ENCODE data around the gene KIAA1614. TPM values are rescaled to one million over a fixed set of nuclear protein-coding genes. Genes with fewer than 3 reads are reported as not detected.

The KIAA1614 gene
- total RNA-seq, 1 donor = 10.6 TPM

DNA sequence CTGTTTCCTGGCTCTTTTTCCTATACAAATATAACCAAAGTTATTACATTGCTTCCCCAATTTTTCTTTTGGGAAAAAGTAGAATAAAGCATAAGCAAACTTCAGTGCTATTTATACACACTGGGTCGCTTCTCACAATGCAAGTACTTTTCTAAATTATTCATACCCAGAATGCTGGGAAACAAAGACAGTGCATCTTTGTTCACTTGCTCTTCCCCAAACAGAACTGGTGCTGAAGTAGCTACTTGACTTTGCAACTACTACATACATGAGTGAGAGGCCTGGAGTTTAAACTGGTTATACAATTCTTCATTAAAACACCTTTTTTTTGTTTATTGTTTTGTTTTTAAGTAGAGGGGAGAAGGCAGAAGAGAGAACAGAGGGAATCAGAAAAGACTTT is 69.7 kb downstream of the KIAA1614 start:
- no peak overlapping the region for H3K4me3 ChIP-seq (ENCODE audit: low read depth, low read length)
- TF ChIP-seq CTCF (IDR thresholded peaks at IDR 0.05; ENCODE audit: insufficient read depth, low read length) = no peak
- DNase-seq (ENCODE audit: low read depth) = no peak

DNA sequence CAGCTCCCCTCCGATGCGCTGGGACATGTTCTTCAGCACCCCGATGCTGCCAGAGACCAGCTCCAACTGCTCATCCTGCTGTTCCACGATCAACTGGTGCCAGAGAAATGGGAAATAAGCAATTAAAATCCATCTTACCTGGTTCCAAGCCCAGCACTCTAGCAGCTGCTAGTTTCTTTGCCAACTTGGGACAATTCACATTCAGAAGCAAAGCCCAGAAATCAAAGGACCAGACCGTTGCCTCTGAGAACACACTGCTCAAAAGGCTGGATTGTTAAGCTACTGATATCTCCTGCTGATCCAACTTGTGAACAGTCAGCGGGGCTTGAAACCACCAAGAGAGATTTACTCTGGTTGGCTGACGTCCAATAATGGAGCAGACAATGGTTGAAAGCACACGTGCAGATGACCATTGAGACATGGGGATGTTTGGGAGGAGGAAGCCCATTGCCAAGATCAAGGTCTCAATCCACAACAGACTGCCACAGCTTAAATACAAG is 75.6 kb downstream of the KIAA1614 start:
- TF ChIP-seq CTCF (IDR thresholded peaks at IDR 0.05; ENCODE audit: insufficient read depth, low read length) = no peak
- DNase-seq (ENCODE audit: low read depth) = peak; percentile 6
- no peak overlapping the region for H3K4me3 ChIP-seq (ENCODE audit: low read depth, low read length)

GRCh38 chr1:180994262-180994661 is 81.6 kb downstream of the KIAA1614 start:
- H3K4me3 ChIP-seq (ENCODE audit: low read depth, low read length) = no peak overlapping the region
- peak; percentile 4 for DNase-seq (ENCODE audit: low read depth)
- no peak for TF ChIP-seq CTCF (IDR thresholded peaks at IDR 0.05; ENCODE audit: insufficient read depth, low read length)

DNA sequence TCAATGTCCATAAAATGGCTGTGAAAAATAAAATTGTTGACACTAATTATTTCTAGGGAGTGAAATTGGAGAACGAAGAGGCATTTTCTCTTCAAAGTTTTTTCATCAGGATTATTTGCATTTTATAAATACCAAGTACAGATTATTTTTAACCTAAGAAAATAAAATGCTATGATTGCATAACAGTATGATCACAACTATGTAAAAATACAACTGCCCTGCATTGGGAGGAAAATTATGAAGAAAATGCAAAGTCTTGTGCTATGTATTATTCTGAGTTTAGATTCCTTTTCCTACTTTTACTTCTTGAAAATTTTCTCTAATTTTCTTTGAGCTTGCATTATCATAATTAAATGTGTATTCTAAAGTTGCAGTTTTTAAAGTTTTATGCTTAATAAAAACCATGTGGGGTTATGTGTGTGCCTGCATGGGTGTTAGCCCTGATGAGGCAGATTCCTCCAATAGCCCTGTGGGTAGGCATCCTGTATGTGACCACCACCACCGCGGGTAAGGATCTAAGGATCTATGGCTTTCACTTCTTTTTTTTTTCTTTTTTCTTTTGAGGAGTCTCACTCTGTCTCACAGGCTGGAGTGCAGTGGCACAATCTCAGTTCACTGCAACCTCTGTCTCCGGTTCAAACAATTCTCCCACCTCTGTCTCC is 85.3 kb downstream of the KIAA1614 start:
- no peak for TF ChIP-seq CTCF (IDR thresholded peaks at IDR 0.05; ENCODE audit: insufficient read depth, low read length)
- DNase-seq (ENCODE audit: low read depth) = peak; percentile 5
- no peak overlapping the region for H3K4me3 ChIP-seq (ENCODE audit: low read depth, low read length)

Other genes starting within 250 kb of the KIAA1614 start
- gene STX6, start 110.0 kb downstream of the KIAA1614 start, total RNA-seq (ENCODE audit: low replicate concordance) = 21.2 and 28.3 TPM in 2 replicates
- 18.6 and 21.6 TPM in 2 replicates for gene MR1, start 121.1 kb downstream of the KIAA1614 start, total RNA-seq (ENCODE audit: low replicate concordance)
- 12.3 and 14.7 TPM in 2 replicates for gene IER5, start 175.8 kb downstream of the KIAA1614 start, total RNA-seq (ENCODE audit: low replicate concordance)